Glomerular endothelial cell (primary cell): ENCODE data around the gene HS6ST1. TPM values are rescaled to one million over a fixed set of nuclear protein-coding genes. Genes with fewer than 3 reads are reported as not detected.

ENCODE experiments used
- total RNA-seq: library from RNA; depleted of rRNA; stranded (reverse); fragments of >200 nt; gene quantifications from 2 replicates; pipeline ENCODE4 v1.2.3, GENCODE V29; 2015

Gene HS6ST1
- total RNA-seq, 1 donor from 2014 or later = 36.7 TPM

Other genes starting within 250 kb of the HS6ST1 start
- 69.0 and 74.0 TPM in 2 replicates for gene UGGT1, start 227.7 kb downstream of the HS6ST1 start, total RNA-seq